Measurements from ENCODE around the gene CCR6.
"Not testable (repeated sequence)": the region's sequence is repeated elsewhere in the genome, so short reads cannot be mapped to it uniquely, and the experiment has no call there.

CCR6 gene

DNA sequence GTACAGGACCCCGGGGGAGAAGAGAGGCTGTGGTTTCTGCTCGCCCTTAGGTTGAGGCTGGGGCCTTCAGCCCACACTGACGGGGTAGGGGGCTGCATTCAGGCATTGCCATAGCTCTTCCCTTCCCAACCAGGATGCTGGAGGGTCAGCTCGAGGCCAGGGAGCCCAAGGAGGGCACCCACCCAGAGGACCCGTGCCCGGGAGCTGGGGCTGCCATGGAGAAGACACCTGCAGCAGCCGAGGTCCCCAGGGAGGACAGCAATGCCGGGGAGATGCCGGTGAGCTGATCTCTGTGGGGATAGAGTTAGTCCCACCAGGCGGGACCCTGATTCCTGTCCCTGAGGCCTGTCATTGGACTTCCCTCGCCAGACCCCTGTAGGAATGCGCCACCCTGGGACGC is 49.1 kb downstream of the CCR6 start:
- not testable (repeated sequence) for DNase-seq (ENCODE audit: low spot score)

DNA sequence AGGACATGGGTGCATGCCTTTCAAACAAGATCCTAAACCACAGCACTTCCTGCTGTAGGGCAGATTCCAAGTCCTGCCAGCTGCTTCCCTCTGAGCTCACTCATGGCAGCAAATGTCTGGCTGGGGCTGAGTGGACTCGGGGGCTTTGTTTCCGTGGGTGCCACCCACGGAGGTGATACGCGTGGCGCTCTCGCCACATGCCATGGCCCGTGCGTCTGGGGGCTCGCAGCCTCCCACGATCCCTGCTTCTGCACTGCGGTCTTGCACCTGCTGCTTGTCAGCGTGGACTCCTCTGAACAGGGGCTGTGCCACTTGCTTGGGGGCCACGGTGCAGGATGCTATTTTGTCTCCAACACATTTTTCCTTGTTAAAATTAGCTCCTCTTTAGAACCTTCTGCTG is 54.4 kb downstream of the CCR6 start:
- DNase-seq (ENCODE audit: low spot score), result not testable (repeated sequence)

DNA sequence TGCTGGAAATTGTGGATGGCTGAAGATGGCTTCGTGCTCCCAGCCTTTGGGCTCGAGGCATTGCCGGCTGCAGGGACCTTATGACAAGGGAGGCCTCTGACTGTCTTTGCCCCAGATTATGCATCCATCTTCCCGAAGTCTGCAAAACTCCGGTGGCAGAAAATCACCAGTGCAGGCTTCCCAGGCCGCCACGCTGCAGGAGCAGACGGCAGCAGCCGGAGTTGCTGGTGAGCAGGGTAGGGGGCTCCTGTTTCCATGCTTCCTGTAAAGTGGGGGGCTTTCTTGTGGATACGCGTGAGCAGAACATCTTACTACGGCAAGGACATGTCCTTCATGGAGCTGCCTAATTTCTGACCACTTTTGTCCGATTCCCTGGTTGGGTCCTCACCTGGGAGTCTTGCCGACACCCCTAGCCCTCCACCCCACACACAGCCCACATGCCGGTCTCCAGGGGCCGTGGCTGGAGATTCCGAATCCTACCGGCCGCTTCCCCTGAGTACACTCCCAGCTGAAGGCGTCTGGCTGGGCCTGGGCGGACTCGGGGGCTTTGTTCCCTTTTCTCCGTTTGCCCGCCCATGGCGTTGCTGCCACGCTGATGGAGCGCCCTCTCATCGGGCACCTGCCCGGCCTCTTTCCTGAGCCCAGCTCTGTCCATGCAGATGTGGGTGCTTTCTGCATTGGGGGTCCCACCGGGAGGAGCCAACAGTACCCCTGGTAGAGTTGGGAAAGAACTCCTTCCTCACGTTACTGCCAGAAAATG is 56.2 kb downstream of the CCR6 start:
- DNase-seq (ENCODE audit: low spot score), result not testable (repeated sequence)

DNA sequence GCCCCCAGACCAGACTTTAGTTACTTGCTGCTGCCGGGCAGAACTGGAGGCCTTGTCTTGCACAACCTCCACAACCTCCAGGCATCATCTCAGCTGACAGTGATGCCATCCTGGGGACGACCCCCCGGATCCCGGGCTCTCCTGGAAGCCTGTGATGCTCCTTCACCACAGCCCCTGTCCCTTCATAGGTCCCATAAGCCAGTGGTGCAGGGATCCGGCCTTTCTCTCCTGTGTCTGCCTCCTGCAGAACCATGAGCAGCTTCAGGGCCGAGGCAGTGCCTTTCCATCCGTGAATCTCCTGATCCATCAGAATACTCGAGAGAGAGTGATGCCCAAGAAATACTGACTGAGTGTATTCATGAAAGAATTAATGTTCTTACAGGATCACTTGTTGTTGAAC is 57.2 kb downstream of the CCR6 start:
- not testable (repeated sequence) for DNase-seq (ENCODE audit: low spot score)

- DNase-seq (ENCODE audit: low spot score), result not testable (repeated sequence)
Observed at GRCh38 chr6:167181351-167181750, 58.5 kb downstream of the CCR6 start.

- DNase-seq (ENCODE audit: low spot score), result not testable (repeated sequence)
Observed at GRCh38 chr6:167182913-167183314, 60.0 kb downstream of the CCR6 start.

DNA sequence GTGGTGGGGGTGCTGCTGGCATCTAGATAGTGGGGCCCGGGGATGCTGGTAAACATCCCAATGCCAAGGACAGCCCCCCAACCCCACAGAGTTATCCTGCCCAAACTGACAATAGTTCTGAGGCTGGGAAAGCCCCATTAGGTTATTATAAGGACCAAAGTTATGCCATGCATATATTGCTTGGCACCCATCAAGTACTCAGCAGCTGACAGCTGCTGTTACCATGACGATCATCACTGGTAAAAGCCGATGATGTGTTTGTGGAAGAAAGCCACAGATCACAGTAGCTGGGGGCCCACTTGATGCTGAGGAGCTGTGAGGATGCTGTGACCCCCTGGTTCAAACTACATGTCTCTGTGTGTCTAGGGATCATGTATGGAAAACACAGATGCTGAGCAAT is 62.2 kb downstream of the CCR6 start:
- DNase-seq (ENCODE audit: low spot score), result not testable (repeated sequence)

DNA sequence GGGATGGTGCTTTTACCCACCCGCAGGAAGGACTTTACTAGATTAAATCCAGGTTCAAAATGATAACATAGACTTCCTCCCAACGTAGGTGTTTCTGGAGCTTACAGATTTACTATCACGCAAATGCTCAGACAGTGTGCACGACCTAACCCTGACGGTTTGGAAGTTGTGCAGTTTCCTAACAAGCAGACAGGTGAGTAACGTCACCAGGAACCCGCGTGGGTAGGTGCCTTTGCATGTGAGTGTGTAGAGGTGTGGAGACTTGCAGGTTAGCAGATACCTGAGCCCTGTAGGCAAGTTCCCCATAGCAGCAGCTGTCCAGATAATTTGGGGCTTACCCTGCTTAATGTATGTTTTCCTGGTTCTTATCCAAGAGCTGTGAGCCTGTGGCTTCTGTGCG is 64.4 kb downstream of the CCR6 start:
- not testable (repeated sequence) for DNase-seq (ENCODE audit: low spot score)

Data from putamen (tissue), 1 donor.